ENCODE measurements around the gene RGS18. TPM values are rescaled to one million over a fixed set of nuclear protein-coding genes. Genes with fewer than 3 reads are reported as not detected.

The RGS18 gene
- total RNA-seq (2022; extraction: Qiagen RNA extraction) = not detected in 5 replicates

GRCh38 chr1:192158181-192158580, at the start of gene RGS18:
RGS18 (plus strand) TSS chr1:192158462; CDS start chr1:192158638, 176 bp downstream.

Other genes with a start within 250 kb of the RGS18 start
- not detected in 5 replicates for gene RGS21, start 158.5 kb downstream of the RGS18 start, total RNA-seq (2022; extraction: Qiagen RNA extraction)